Testis (tissue), 2 donors: ENCODE results near the gene CCDC33.

Source experiments
- POLR2A ChIP-seq: fragments of 450-650 bp; IDR thresholded peaks from one replicate; pipeline ENCODE4 v1.6.1; 2017; ENCODE audit warnings: antibody characterized with exemption, mild to moderate bottlenecking, moderate library complexity
- TF ChIP-seq, protein P1 (sequence below), 3 experiments: fragments of 450-650 bp in 2 of 3; fragments of 200-600 bp in 1 of 3; sonication (generic) in 1 of 3; IDR thresholded peaks; one replicate each; pipeline ENCODE4 v1.5.1; 2016 to 2019; ENCODE audit warnings: antibody characterized with exemption in 3 of 3, mild to moderate bottlenecking in 2 of 3, moderate library complexity in 1 of 3

DNA sequence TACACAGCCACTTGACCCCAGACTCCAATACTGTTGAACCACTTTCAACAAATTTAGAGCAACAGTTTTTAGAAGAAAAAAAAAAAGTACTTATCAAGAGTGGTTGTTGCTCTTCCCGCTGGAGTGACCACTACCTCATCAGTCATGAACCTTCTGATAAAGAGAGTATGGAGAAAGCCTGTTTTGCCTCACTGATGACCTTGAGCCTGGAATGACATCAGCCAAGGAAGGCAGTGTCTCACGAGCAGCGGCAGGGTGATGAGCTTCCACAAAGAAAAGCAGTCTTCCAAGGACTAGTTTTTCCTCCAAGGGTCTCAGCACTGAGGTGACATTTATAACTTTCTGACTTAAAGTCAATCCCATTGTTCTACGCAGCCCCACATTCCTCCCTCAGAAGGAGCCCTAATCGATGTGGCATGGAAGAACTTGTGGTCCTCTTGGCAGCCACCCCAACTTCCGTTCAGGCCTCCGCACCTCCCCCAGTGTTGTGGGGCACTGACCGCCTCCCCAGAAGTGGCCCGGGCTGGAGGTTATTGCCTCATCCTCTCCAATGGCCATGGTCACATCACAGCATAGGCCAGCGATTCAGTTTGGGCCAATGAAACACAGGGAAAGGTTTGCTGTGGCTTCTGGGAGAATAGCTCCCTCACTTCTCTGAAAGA is 133.1 kb downstream of the CCDC33 start:
- TF ChIP-seq, protein P1, sequence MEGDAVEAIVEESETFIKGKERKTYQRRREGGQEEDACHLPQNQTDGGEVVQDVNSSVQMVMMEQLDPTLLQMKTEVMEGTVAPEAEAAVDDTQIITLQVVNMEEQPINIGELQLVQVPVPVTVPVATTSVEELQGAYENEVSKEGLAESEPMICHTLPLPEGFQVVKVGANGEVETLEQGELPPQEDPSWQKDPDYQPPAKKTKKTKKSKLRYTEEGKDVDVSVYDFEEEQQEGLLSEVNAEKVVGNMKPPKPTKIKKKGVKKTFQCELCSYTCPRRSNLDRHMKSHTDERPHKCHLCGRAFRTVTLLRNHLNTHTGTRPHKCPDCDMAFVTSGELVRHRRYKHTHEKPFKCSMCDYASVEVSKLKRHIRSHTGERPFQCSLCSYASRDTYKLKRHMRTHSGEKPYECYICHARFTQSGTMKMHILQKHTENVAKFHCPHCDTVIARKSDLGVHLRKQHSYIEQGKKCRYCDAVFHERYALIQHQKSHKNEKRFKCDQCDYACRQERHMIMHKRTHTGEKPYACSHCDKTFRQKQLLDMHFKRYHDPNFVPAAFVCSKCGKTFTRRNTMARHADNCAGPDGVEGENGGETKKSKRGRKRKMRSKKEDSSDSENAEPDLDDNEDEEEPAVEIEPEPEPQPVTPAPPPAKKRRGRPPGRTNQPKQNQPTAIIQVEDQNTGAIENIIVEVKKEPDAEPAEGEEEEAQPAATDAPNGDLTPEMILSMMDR (IDR thresholded peaks at IDR 0.05) = no peak
- no peak for TF ChIP-seq POLR2A
